ENCODE measurements around the gene TRIM51. TPM values are rescaled to one million over a fixed set of nuclear protein-coding genes. Genes with fewer than 3 reads are reported as not detected.

The TRIM51 gene
- total RNA-seq, 3 donors from 2014 or later (not counting 1 experiment from before 2014, with no cell fraction given) = 0.25 to 8.5 TPM; not detected in 1

GRCh38 chr11:55920537-55920936, 37.4 kb downstream of the TRIM51 start:
- Mint-ChIP-seq H3K9me3 (peaks cover 2 to 17% of the 10 kb centered on the region in 2 donors), H3K36me3 (no peaks in the 10 kb centered on the region), H3K4me1 (no peaks in the 10 kb centered on the region), H3K27me3 (ENCODE audit: low read depth in 2 of 2) (no peaks in the 10 kb centered on the region), H3K27ac (no peak overlapping the region), H3K4me3 (no peak overlapping the region)
- no peak for TF ChIP-seq CTCF (IDR thresholded peaks at IDR 0.05)
- H3K4me3 ChIP-seq (ENCODE audit: low read length) = no peak overlapping the region
- H3K36me3 ChIP-seq (ENCODE audit: control insufficient read depth, insufficient read depth, low read length) = no peaks in the 10 kb centered on the region
- WGBS (ENCODE audit: insufficient coverage) = 81% methylated on average over 5 of the region's 5 CpGs
- intact Hi-C loops (cut with micrococcal nuclease) = no loop called here
- no peak for DNase-seq
- H3K27ac ChIP-seq (ENCODE audit: low read length) = no peak overlapping the region
- no peaks in the 10 kb centered on the region for H3K27me3 ChIP-seq (ENCODE audit: control insufficient read depth, insufficient read depth, low read length)
- no peaks in the 10 kb centered on the region for H3K4me1 ChIP-seq (ENCODE audit: control insufficient read depth, insufficient read depth, low read length)
- no peak for ATAC-seq
- H3K9me3 ChIP-seq (ENCODE audit: control insufficient read depth, insufficient read depth, low read length) = peaks cover 4% of the 10 kb centered on the region

- Mint-ChIP-seq H3K4me1 (no peaks in the 10 kb centered on the region), H3K27me3 (ENCODE audit: low read depth in 2 of 2) (no peaks in the 10 kb centered on the region), H3K4me3 (no peak within 1 kb of the TSS), H3K27ac (no peak within 1 kb of the TSS), H3K36me3 (peaks cover 7% of the 10 kb centered on the region), H3K9me3 (peaks cover 6 to 9% of the 10 kb centered on the region in 2 donors)
- DNase-seq (no peak), ATAC-seq (no peak)
- H3K27me3 ChIP-seq (ENCODE audit: control insufficient read depth, insufficient read depth, low read length) = no peaks in the 10 kb centered on the region
- TF ChIP-seq CTCF (IDR thresholded peaks at IDR 0.05) = no peak
- WGBS (ENCODE audit: insufficient coverage) = 67% methylated on average over 1 of the region's 2 CpGs
- H3K9me3 ChIP-seq (ENCODE audit: control insufficient read depth, insufficient read depth, low read length) = no peaks in the 10 kb centered on the region
- H3K4me3 ChIP-seq (ENCODE audit: low read length) = no peak within 1 kb of the TSS
- H3K4me1 ChIP-seq (ENCODE audit: control insufficient read depth, insufficient read depth, low read length) = no peaks in the 10 kb centered on the region
- no peak within 1 kb of the TSS for H3K27ac ChIP-seq (ENCODE audit: low read length)
- H3K36me3 ChIP-seq (ENCODE audit: control insufficient read depth, insufficient read depth, low read length) = no peaks in the 10 kb centered on the region
- intact Hi-C loops (cut with micrococcal nuclease) = no loop called here
Measured at GRCh38 chr11:55936300-55936699, 53.2 kb downstream of the TRIM51 start, which contains the start of gene OR5I1. TSS of gene OR5I1 (minus strand) at chr11:55936400. CDS start at chr11:55936400, 0 bp downstream.

Other genes starting within 250 kb of the TRIM51 start
- gene OR4P4, start 248.2 kb upstream of the TRIM51 start, total RNA-seq = not detected
- not detected for gene OR4S2, start 235.0 kb upstream of the TRIM51 start, total RNA-seq
- not detected for gene OR4C6, start 221.1 kb upstream of the TRIM51 start, total RNA-seq
- gene OR5D13, start 109.9 kb upstream of the TRIM51 start, total RNA-seq = not detected
- not detected for gene OR5D14, start 87.7 kb upstream of the TRIM51 start, total RNA-seq
- gene OR5L1, start 71.9 kb upstream of the TRIM51 start, total RNA-seq = not detected
- not detected for gene OR5D18, start 63.7 kb upstream of the TRIM51 start, total RNA-seq
- gene OR5L2, start 56.1 kb upstream of the TRIM51 start, total RNA-seq = not detected
- not detected for gene OR5D16, start 44.5 kb upstream of the TRIM51 start, total RNA-seq
- gene OR5W2, start 31.3 kb downstream of the TRIM51 start, total RNA-seq = not detected
- not detected for gene OR5I1, start 53.1 kb downstream of the TRIM51 start, total RNA-seq
- not detected for gene OR10AG1, start 86.6 kb downstream of the TRIM51 start, total RNA-seq
- gene OR5F1, start 111.3 kb downstream of the TRIM51 start, total RNA-seq = not detected
- gene OR5AS1, start 144.4 kb downstream of the TRIM51 start, total RNA-seq = not detected
- not detected for gene OR8I2, start 210.0 kb downstream of the TRIM51 start, total RNA-seq
- not detected for gene OR8H2, start 220.4 kb downstream of the TRIM51 start, total RNA-seq
- gene OR8H3, start 239.1 kb downstream of the TRIM51 start, total RNA-seq = not detected